T1000 (cell line): ENCODE measurements around the gene SCRN2.

Experiments
- DNase-seq: peaks from one replicate; lab custom pipeline; 2025; ENCODE audit warnings: mixed read lengths; lab: John Stamatoyannopoulos, UW

The SCRN2 gene

DNA sequence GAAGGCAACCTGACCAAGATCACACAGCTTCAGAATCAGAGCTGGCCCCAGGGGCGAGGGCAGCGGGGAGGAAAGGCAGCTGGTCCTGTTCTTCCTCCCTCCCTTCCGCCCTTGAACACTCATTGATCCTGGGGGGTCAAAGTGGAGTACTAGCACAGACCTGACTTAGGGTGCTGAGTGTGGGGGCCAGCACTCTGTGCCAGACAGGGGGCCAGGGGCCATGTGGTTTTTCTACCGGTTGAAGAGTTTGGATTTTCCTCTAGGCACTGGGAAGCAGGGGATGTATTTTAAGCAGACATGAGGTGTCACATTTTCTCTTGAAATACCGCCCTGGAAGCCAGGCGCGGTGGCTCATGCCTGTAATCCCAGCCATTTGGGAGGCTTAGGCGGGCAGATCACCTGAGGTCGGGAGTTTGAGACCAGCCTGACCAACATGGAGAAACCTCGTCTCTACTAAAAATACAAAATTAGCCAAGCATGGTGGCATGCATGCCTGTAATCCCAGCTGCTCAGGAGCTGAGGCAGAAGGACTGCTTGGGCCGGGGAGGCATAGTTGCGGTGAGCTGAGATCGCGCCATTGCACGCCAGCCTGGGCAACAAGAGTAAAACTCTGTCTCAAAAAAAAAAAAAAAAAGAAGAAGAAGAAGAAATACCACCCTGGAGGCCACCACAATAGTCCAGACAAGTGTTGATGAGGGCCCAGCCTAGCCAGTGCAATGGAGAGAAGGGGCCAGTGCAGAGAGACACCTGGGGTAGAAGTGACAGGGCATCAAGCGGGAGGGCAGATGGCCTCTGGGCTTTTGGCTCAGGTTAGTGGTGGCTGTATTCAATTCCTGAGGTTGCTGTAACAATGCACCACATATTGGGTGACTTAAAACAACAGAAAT is 34.8 kb downstream of the SCRN2 start:
- DNase-seq: no peak

DNA sequence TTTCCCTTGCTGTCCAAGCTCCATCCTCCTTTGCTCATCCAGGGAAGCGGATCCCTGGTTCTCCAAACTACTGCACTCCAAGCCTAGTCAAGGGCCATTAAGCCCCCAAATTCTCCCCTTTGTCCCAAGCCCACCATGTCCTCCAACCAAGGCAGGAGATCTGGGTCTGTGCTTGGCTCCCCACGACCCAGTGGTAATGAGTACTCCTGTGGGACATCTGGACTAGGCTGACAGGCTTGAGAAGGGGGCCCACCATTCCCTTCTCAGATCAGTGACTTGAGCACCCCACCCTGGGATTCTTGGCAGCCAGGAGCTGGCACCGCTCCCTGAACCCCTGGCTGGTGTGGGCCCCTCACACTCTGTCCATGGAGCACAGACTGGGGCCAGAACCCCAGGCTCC is 36.6 kb downstream of the SCRN2 start:
- no peak for DNase-seq

GRCh38 chr17:47803751-47804150 is 37.3 kb downstream of the SCRN2 start:
- no peak for DNase-seq

GRCh38 chr17:47803201-47803600 is 37.9 kb downstream of the SCRN2 start:
- no peak for DNase-seq

- peak; percentile 16 for DNase-seq
Observed at GRCh38 chr17:47802341-47803022, 38.6 kb downstream of the SCRN2 start.

- DNase-seq: no peak
Observed at GRCh38 chr17:47801906-47802305, 39.2 kb downstream of the SCRN2 start.

GRCh38 chr17:47801176-47801765 is 39.8 kb downstream of the SCRN2 start:
- no peak for DNase-seq

DNA sequence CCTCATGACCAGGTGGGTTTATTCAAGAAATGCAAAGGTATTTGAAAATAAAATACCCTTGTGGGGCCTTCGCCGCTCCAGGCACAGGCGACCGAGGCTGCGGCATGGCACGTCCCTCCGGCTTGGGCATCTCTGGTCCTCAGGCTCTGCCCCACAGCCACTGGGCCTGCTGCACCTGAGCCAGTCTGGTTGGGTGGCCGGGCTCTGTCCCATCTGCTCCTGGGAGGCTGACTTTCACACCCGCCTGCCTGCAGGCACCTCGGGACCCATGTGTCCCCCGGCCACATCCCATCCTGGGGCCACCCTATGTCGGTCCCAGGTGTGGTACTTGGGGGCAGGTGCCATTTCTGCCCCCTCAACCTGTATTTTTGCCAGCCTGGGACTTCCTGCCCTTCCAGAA is 40.4 kb downstream of the SCRN2 start:
- no peak for DNase-seq

DNA sequence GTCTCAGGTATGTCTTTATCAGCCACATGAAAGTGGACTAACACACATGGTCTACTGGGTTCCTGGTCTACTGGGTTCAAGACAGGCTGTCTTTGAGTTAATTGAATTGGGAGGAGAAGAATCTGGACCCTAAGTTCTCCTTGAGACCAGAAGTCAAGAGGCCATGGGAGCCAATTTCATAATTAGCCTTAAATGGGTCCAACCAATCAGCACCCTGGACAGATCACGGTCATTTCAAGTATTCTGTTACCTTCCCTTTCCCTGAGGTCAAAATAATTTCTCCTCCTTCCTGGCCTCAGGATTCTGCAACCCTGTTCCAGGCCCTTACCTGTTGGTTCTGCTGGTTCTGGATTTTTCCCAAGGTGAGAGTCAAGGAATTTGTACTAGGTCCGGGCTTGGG is 43.3 kb downstream of the SCRN2 start:
- DNase-seq: no peak

GRCh38 chr17:47792979-47793378 is 48.1 kb downstream of the SCRN2 start:
- DNase-seq: no peak

- no peak for DNase-seq
Observed at GRCh38 chr17:47792457-47792856, 48.6 kb downstream of the SCRN2 start.

- no peak for DNase-seq
Observed at GRCh38 chr17:47791025-47791424, 50.0 kb downstream of the SCRN2 start.

- no peak for DNase-seq
Observed at GRCh38 chr17:47789611-47790561, 51.2 kb downstream of the SCRN2 start.
